Esophagus muscularis mucosa (tissue), 4 donors: ENCODE measurements around the gene EIF4E2. TPM values are rescaled to one million over a fixed set of nuclear protein-coding genes. Genes with fewer than 3 reads are reported as not detected.

ENCODE experiments used
- DNase-seq: peaks from one replicate; pipeline ENCODE4 v3.0.0-alpha.2; 2017; ENCODE audit errors: extremely low spot score
- H3K27ac ChIP-seq, 4 donors: fragments of 200-600 bp; sonication (generic); replicated peaks in 1 of 4; 1 replicate in 3 of 4; 2 replicates in 1 of 4; pipeline ENCODE4 v1.5.1; 2016 to 2019; ENCODE audit warnings: mild to moderate bottlenecking in 1 of 4
- H3K27me3 ChIP-seq, 4 donors: fragments of 200-600 bp; sonication (generic); one replicate each; pipeline versions ENCODE4 v1.5.1 to v1.6.0; 2016 to 2019
- H3K36me3 ChIP-seq, 4 donors: fragments of 200-600 bp; sonication (generic); one replicate each; pipeline ENCODE4 v1.5.1; 2016 to 2019
- H3K4me1 ChIP-seq, 4 donors: fragments of 200-600 bp; sonication (generic); one replicate each; pipeline ENCODE4 v1.5.1; 2016 to 2019
- H3K4me3 ChIP-seq, 4 donors: fragments of 200-600 bp; sonication (generic); 1 replicate in 2 of 4; 2 replicates in 2 of 4; pipeline ENCODE4 v1.5.1; 2016 to 2019; ENCODE audit warnings: mild to moderate bottlenecking in 4 of 4, moderate library complexity in 1 of 4
- H3K9me3 ChIP-seq, 4 donors: fragments of 200-600 bp; sonication (generic); 1 replicate in 3 of 4; 2 replicates in 1 of 4; pipeline ENCODE4 v1.5.1; 2016 to 2019
- CTCF ChIP-seq, 3 experiments: fragments of 200-600 bp in 2 of 3; fragments of 450-650 bp in 1 of 3; sonication (generic) in 2 of 3; IDR thresholded peaks; one replicate each; pipeline ENCODE4 v1.5.1; 2017 to 2019; ENCODE audit warnings: antibody characterized with exemption in 3 of 3, mild to moderate bottlenecking in 2 of 3, moderate library complexity in 1 of 3
- EP300 ChIP-seq: sonication (generic); formaldehyde crosslinking; IDR thresholded peaks from one replicate; pipeline ENCODE4 v1.6.1; 2017; ENCODE audit warnings: antibody characterized with exemption
- POLR2A ChIP-seq: fragments of 450-650 bp; IDR thresholded peaks from one replicate; pipeline ENCODE4 v1.6.1; 2017; ENCODE audit warnings: antibody characterized with exemption, moderate library complexity, mild to moderate bottlenecking, low read depth
- POLR2AphosphoS5 ChIP-seq, 2 donors: sonication (generic); formaldehyde crosslinking; IDR thresholded peaks; one replicate each; pipeline ENCODE4 v1.6.1; 2017; ENCODE audit warnings: antibody characterized with exemption in 2 of 2
- WGBS: methylation state at CpG from one replicate; pipeline ENCODE4 v1.1.5; 2018; 5-methylcytosine and 5-hydroxymethylcytosine counted together
- intact Hi-C: fragments of 100-400 bp; cut with DNase I; formaldehyde crosslinking; loops from one replicate; pipeline ENCODE4 v1.15.1; 2023
- total RNA-seq, 4 donors: library from RNA; depleted of rRNA; stranded (reverse); fragments of >200 nt; gene quantifications; one replicate each; pipeline versions ENCODE4 v1.1.0 to v1.2.1, GENCODE V29; 2016

The EIF4E2 gene
- 10 to 100 TPM; 37.0 to 55.8 (median 44.2) TPM for total RNA-seq

DNA sequence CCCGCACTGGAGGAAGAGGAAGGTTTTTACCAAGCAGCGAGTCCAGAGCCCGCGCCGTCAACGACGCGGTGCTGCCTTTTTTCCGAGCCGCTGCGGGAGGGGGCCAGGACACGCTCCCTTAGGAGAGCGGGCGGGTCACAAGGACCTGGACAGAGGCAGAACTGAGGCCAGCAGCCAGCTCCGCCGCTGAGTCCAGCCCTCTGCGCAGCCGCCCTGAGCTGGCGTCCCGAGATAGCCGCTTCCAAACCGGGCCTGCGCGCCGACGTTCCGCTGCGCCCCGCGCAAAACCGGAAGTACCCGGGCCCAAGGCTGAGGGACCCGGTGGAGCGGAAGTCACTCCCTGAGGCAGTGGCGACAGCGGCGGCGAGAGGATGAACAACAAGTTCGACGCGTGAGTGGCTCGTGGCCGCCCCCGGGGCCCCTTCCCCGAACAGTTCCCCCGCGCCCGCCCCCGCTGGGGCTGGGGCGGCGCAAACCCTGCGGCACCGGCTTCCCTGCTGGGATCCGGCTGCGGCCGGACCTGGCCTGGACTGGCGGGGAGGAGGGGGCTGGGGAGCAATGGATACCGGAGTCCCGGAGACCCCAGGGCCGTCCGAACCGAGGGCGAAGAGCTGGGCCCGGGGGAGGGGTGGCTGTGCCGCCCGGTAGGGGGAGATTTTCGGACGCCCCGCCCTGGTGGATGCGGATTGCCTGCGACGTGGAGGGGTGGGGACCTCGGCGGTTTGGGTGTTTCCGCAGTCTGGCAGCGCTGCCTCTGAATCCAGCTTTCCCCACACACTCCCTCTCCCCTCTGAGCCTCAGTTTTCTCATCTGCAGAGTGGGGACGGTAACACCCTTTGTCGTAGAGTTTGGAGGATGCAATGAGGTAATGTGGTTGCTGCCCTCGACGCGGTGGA lies at the start of gene EIF4E2, which contains the start of gene TIGD1:
TSS of gene EIF4E2 (plus strand) at position 336 of the 896 bp plus-strand sequence. CDS start at position 372, 36 bp downstream.
TSS of gene TIGD1 (minus strand) at position 204 of the 896 bp plus-strand sequence. CDS start 675 bp downstream, outside the sequence.
- Histone ChIP-seq H3K27me3 (no peaks in the 10 kb centered on the region), H3K4me1 (peaks cover 16 to 52% (median 43%) of the 10 kb centered on the region in 4 donors), H3K36me3 (peaks cover 0 to 13% (median 3%) of the 10 kb centered on the region in 4 donors), H3K4me3 (peak within 1 kb of the TSS; percentile 85 to 97 (median 94)), H3K9me3 (no peaks in the 10 kb centered on the region), H3K27ac (peak within 1 kb of the TSS; percentile 97 to 99 (median 98))
- TF ChIP-seq POLR2A = peak; percentile 18
- peak; percentile 18 to 39 (median 34) for TF ChIP-seq CTCF (IDR thresholded peaks at IDR 0.05)
- TF ChIP-seq EP300 = no peak
- TF ChIP-seq POLR2AphosphoS5 (IDR thresholded peaks at IDR 0.05) = peak; percentile 90 to 96
- intact Hi-C loops = no loop called here
- peak; percentile 96 for DNase-seq
- WGBS = 1% methylated on average over 14 of the region's 81 CpGs

DNA sequence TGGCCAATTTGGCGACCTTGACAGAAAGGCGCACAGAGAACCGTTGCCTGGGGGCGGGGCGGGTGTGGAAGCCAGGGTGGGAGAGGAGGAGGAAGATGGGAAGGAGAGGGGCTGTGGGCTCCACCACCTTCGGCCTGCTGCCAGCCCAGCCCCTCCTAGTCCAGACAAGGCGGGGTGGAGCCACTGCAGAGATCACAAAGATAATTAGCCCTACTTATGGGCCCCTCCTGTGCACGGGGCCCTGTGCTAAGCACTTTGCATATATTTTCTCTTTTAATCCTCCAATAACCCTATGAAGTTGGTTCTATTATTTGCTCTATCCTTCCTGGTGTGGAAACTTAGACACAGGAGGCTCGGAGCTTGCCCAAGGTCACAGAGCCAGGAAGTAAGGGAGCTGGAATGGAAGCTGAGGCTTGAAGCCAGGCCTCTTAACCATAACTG lies 49.1 kb upstream of the EIF4E2 start:
- TF ChIP-seq POLR2A (no peak), EP300 (no peak), CTCF (IDR thresholded peaks at IDR 0.05) (no peak), POLR2AphosphoS5 (IDR thresholded peaks at IDR 0.05) (no peak)
- H3K27me3 ChIP-seq = peaks cover 0 to 44% (median 9%) of the 10 kb centered on the region in 4 donors
- no peak overlapping the region for H3K27ac ChIP-seq
- H3K4me1 ChIP-seq = peaks cover 2 to 23% (median 22%) of the 10 kb centered on the region in 4 donors
- intact Hi-C loops = no loop called here
- no peaks in the 10 kb centered on the region for H3K36me3 ChIP-seq
- DNase-seq = no peak
- no peaks in the 10 kb centered on the region for H3K9me3 ChIP-seq
- 79% methylated on average over 9 of the region's 9 CpGs for WGBS
- H3K4me3 ChIP-seq = no peak overlapping the region

DNA sequence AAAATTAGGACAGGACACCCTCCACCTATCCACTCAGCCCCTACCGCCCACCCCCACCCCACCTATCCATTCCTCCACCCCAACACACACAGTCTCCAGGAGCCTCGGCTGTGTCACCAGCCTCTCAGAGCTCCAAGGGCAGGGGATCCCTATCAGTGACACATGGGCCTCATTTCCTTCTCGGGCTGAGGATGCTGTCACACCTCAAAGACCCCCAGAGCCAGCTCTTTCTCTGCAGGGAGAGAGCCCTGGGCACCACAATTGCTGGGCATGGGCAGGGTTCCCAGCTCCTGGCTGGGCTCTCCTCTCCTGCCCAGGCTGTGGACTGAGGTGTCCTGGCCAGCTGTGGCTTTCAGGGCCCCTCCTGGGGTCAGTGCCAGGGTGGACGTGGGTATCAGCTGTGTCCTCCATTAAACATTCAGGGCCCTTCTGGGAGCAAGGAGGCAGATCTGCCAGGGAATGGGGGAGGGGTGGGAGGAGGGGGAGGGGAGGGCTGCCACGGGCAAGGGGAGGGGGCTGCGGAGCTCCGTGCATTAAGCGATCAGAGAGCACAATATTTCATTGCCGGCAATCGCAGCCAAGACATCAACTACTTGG lies 48.6 kb upstream of the EIF4E2 start:
- no peaks in the 10 kb centered on the region for H3K9me3 ChIP-seq
- no peaks in the 10 kb centered on the region for H3K36me3 ChIP-seq
- TF ChIP-seq POLR2AphosphoS5 (IDR thresholded peaks at IDR 0.05) (no peak), CTCF (IDR thresholded peaks at IDR 0.05) (no peak), EP300 (no peak), POLR2A (no peak)
- H3K27me3 ChIP-seq = peaks cover 0 to 43% (median 9%) of the 10 kb centered on the region in 4 donors
- no peak for DNase-seq
- H3K27ac ChIP-seq = no peak overlapping the region
- H3K4me3 ChIP-seq = no peak overlapping the region
- H3K4me1 ChIP-seq = peaks cover 2 to 23% (median 22%) of the 10 kb centered on the region in 4 donors
- 62% methylated on average over 10 of the region's 10 CpGs for WGBS
- intact Hi-C loops = no loop called here

DNA sequence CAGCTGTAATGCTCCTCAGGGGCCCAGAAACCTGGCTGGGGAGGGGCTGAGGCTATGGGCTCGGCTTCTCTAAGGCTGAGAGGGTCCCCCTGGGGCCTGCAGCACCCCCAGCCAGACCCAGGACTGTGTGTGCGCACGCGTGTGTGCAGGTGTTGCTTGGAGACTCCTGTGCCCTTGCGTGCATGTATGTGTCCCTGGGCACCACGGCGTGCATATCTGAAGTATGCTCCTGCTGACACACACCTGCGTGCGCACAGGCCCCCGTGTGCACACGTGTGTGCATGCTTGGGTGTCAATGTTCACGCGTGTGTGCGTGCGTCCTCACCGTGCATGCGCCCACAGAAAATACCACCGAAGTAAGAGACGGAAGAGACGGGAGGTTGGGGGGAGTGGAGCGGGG lies 48.0 kb upstream of the EIF4E2 start:
- Histone ChIP-seq H3K36me3 (no peaks in the 10 kb centered on the region), H3K27me3 (peaks cover 0 to 37% (median 9%) of the 10 kb centered on the region in 4 donors), H3K4me1 (peaks cover 2 to 23% (median 22%) of the 10 kb centered on the region in 4 donors), H3K4me3 (peak overlapping the region; percentile 64 to 72 (median 66)), H3K9me3 (no peaks in the 10 kb centered on the region), H3K27ac (no peak overlapping the region)
- intact Hi-C loops = no loop called here
- TF ChIP-seq EP300 (no peak), POLR2A (no peak), POLR2AphosphoS5 (IDR thresholded peaks at IDR 0.05) (no peak), CTCF (IDR thresholded peaks at IDR 0.05) (no peak)
- no peak for DNase-seq
- WGBS = 29% methylated on average over 18 of the region's 21 CpGs
